K562 (cell line): Measurements from ENCODE around the gene ANP32B. TPM values are rescaled to one million over a fixed set of nuclear protein-coding genes. Genes with fewer than 3 reads are reported as not detected.

ENCODE experiments used
- CHD2 ChIP-seq: IDR thresholded peaks from 2 replicates; pipeline ENCODE4 v1.6.1; 2011; ENCODE audit warnings: low read depth, low read length
- CSDE1 ChIP-seq, 2 experiments: fragments of 450-650 bp; IDR thresholded peaks; 2 replicates each; pipeline ENCODE4 v1.6.1; 2016; ENCODE audit warnings: mild to moderate bottlenecking in 1 of 2
- E2F8 ChIP-seq: fragments of 450-650 bp; IDR thresholded peaks from 2 replicates; pipeline ENCODE4 v1.7.1; 2018; ENCODE audit warnings: mild to moderate bottlenecking, low read depth; ENCODE audit not compliant: partially characterized antibody
- KLF10 ChIP-seq: fragments of 250-450 bp; sonication (Bioruptor Pico); IDR thresholded peaks from 2 replicates; pipeline ENCODE4 v1.6.1; 2021; ENCODE audit warnings: matching md5 sums
- MBD2 ChIP-seq: sonication (generic); IDR thresholded peaks from 2 replicates; pipeline ENCODE4 v1.6.1; 2016; ENCODE audit warnings: low read depth, borderline replicate concordance
- MITF ChIP-seq: IDR thresholded peaks from 2 replicates; pipeline ENCODE4 v1.6.1; 2014; ENCODE audit warnings: antibody characterized with exemption
- PCBP1 ChIP-seq: fragments of 200-400 bp; formaldehyde crosslinking; IDR thresholded peaks from 2 replicates; pipeline ENCODE4 v1.6.1; 2018; ENCODE audit warnings: mild to moderate bottlenecking, low read depth, low read length; ENCODE audit not compliant: poor library complexity, severe bottlenecking
- PCBP2 ChIP-seq: fragments of 200-400 bp; formaldehyde crosslinking; IDR thresholded peaks from 2 replicates; pipeline ENCODE4 v1.6.1; 2018; ENCODE audit warnings: low read length, low read depth, mild to moderate bottlenecking, moderate library complexity; ENCODE audit not compliant: poor library complexity, severe bottlenecking
- RBM25 ChIP-seq: fragments of 200-400 bp; formaldehyde crosslinking; IDR thresholded peaks from 2 replicates; pipeline ENCODE4 v1.6.1; 2018; ENCODE audit warnings: low read length, low read depth, moderate library complexity; ENCODE audit not compliant: severe bottlenecking
- STAT5B ChIP-seq: fragments of 250-450 bp; sonication (Bioruptor Pico); IDR thresholded peaks from 2 replicates; pipeline ENCODE4 v1.8.0; 2021; ENCODE audit warnings: mild to moderate bottlenecking, inconsistent platforms
- TCF3 ChIP-seq: sonication (generic); formaldehyde crosslinking; IDR thresholded peaks from 2 replicates; pipeline ENCODE4 v1.4.0; 2020; ENCODE audit warnings: mild to moderate bottlenecking, missing genetic modification reagents
- THRB ChIP-seq: fragments of 450-650 bp; formaldehyde crosslinking; conservative IDR thresholded peaks from 2 replicates; pipeline ENCODE4 v1.4.0; 2022; ENCODE audit warnings: mild to moderate bottlenecking, missing genetic modification characterization
- UBTF ChIP-seq, 2 experiments: IDR thresholded peaks; 2 replicates each; pipeline ENCODE4 v1.6.1; 2012; ENCODE audit warnings: improper control_type of control experiment in 2 of 2, low read depth in 2 of 2, low read length in 2 of 2, borderline replicate concordance in 1 of 2
- ZBTB5 ChIP-seq: fragments of 450-650 bp; IDR thresholded peaks from 2 replicates; pipeline ENCODE4 v1.6.1; 2017; ENCODE audit warnings: antibody characterized with exemption
- ZFPM2 ChIP-seq: fragments of 250-450 bp; sonication (Bioruptor Pico); IDR thresholded peaks from 2 replicates; pipeline ENCODE4 v1.5.1; 2022; ENCODE audit warnings: mild to moderate bottlenecking
- ZNF584 ChIP-seq: fragments of 200-800 bp; sonication (Bioruptor generic); IDR thresholded peaks from 2 replicates; pipeline ENCODE4 v1.6.1; 2016; ENCODE audit warnings: low read depth, mild to moderate bottlenecking, missing genetic modification characterization, missing compliant biosample characterization
- polyA plus RNA-seq, 8 experiments: library from polyadenylated mRNA; depleted of rRNA in 4 of 8; stranded (reverse) in 5 of 8; unstranded in 3 of 8; fragments of >200 nt; fragmentation: Nextera tagmentation in 2 of 8; fragmentation: Illumina TruSeq in 1 of 8; extraction: Ambion mirVana in 2 of 8; extraction: Trizol in 1 of 8; gene quantifications; 2 replicates each; pipeline versions ENCODE4 v1.2.1 to v1.2.3, GENCODE V29; 2011 to 2014; ENCODE audit warnings: inconsistent platforms in 1 of 8, missing spikeins in 1 of 8
- total RNA-seq, 7 experiments: library from RNA; depleted of rRNA in 6 of 7; stranded (reverse); fragments of >200 nt in 6 of 7; fragmentation: Illumina TruSeq in 2 of 7; extraction: Trizol in 2 of 7; gene quantifications; 2 replicates each; pipeline versions ENCODE4 v1.2.1 to v1.2.3, GENCODE V29; 2011 to 2021; ENCODE audit warnings: low replicate concordance in 1 of 7

The ANP32B gene
- total and polyA plus RNA-seq, 9 of the 15 experiments (the other 6 are each of a cell fraction or from before 2014, with no cell fraction given), result 68.9 to 815 (median 141) TPM

- TF ChIP-seq UBTF (IDR thresholded peaks at IDR 0.05; ENCODE audit: borderline replicate concordance in 1 of 2, low read depth in 2 of 2, low read length in 2 of 2) (no peak), E2F8 (no peak), PCBP2 (no peak), CSDE1 (IDR thresholded peaks at IDR 0.05) (no peak), RBM25 (no peak), MITF (0 out of 2 replicates have a peak, but pooled peaks have one; percentile 38), KLF10 (CRISPR knock-in tag) (no peak), ZFPM2 (no peak), CHD2 (peak; percentile 31; the same call in 1 of the 2 replicates), THRB (CRISPR knock-in tag) (no peak; the same call in 1 of the 2 replicates), ZNF584 (CRISPR knock-in tag) (no peak), STAT5B (CRISPR knock-in tag) (no peak), TCF3 (CRISPR knock-in tag) (peak; percentile 11), ZBTB5 (no peak), MBD2 (peak; percentile 59; the same call in 1 of the 2 replicates), PCBP1 (peak; percentile 92)
Observed at GRCh38 chr9:97982683-97983588, at the start of gene ANP32B (continued).
